SK-N-MC (cell line): ENCODE data around the gene DIAPH1.
A peak's percentile ranks its signal among the peaks of the same experiment; 100 is the strongest.

ENCODE experiments used
- DNase-seq: peaks from one replicate; pipeline ENCODE4 v3.0.0-alpha.2; 2011; ENCODE audit warnings: low read depth, low spot score
- H3K27ac ChIP-seq: fragments of 200-600 bp; sonication (generic); 2 replicates; pipeline ENCODE4 v1.5.1; 2016; ENCODE audit warnings: mixed run types
- H3K36me3 ChIP-seq: fragments of 200-600 bp; sonication (generic); 2 replicates; pipeline ENCODE4 v1.6.1; 2017; ENCODE audit warnings: antibody characterized with exemption, low read length, mixed read lengths; ENCODE audit not compliant: insufficient read depth
- H3K4me3 ChIP-seq: fragments of 200-600 bp; sonication (generic); 2 replicates; pipeline ENCODE4 v1.5.1; 2016
- H3K9ac ChIP-seq: fragments of 200-600 bp; sonication (generic); 2 replicates; pipeline ENCODE4 v1.8.0; 2017; ENCODE audit warnings: mixed run types, mixed read lengths; ENCODE audit not compliant: insufficient read length
- H3K9me3 ChIP-seq: fragments of 200-600 bp; sonication (generic); 2 replicates; pipeline ENCODE4 v1.6.1; 2017; ENCODE audit warnings: low read depth, mild to moderate bottlenecking, antibody characterized with exemption, low read length, moderate library complexity, mixed read lengths
- EZH2 ChIP-seq: fragments of 200-600 bp; sonication (generic); IDR thresholded peaks from one replicate; pipeline ENCODE4 v1.6.1; 2017; ENCODE audit warnings: antibody characterized with exemption
- FOXP2 ChIP-seq: optimal IDR thresholded peaks from 2 replicates; pipeline ENCODE3; 2011; ENCODE audit warnings: mild to moderate bottlenecking, moderate library complexity; ENCODE audit not compliant: insufficient read depth; ENCODE audit errors: extremely low read length, control extremely low read depth
- POLR2AphosphoS5 ChIP-seq: IDR thresholded peaks from 2 replicates; pipeline ENCODE4 v1.6.1; 2012; ENCODE audit warnings: mild to moderate bottlenecking, low read depth, low read length, borderline replicate concordance

DIAPH1 gene

DNA sequence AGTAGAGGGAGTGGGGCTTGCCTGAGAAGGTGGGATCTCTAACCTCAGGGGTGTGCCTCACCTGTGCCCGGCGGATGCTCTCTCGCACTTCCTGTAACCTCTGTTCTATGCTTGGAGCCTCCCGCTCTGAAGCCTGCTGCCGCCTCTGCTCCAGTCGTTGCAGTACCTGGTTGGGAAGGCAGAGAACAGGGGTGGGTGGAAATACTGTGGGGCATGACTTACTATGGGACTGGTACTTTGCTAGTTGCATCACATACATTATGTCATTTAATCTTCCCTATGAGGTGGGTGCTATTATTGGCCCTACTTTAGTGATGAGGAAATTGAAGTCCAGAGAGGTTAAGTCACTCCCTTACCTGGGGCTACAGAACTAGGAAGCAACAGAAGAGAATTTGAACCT lies 27.2 kb upstream of the DIAPH1 start:
- no peaks in the 10 kb centered on the region for H3K9me3 ChIP-seq
- H3K9ac ChIP-seq: no peak overlapping the region
- no peaks in the 10 kb centered on the region for H3K36me3 ChIP-seq
- H3K4me3 ChIP-seq: no peak overlapping the region
- H3K27ac ChIP-seq: no peak overlapping the region
- TF ChIP-seq FOXP2 (no peak), EZH2 (no peak), POLR2AphosphoS5 (no peak)
- no peak for DNase-seq

DNA sequence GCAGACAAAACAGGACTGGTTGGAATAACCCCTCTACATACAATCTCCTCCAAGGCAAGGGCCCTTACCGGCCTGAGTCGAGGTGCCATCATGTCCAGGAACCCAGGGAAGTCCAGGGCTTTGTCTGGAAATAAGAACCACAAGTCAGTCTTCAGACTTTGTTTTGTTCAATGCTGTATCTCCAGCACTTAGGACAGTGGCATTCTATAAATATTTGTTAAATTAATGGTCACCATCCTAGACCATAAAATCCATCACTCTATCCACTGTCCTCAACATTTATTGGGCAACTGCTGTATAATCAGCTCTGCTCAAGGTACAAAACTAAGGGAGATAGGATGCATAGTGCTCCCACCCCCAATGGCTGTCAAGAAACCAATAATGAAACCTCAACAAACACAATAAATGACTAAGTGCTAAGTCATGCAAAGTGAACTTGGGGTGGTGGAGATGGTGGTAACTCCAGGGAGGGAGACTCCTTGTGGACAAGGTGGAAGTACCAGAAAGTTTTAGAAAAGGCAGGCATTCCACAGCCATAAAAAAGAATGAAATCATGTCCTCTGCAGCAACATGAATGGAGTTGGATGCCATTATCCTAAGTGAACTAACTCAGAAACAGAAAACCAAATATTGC lies 23.0 kb upstream of the DIAPH1 start:
- Histone ChIP-seq H3K9ac (no peak overlapping the region), H3K9me3 (no peaks in the 10 kb centered on the region), H3K4me3 (no peak overlapping the region), H3K27ac (no peak overlapping the region), H3K36me3 (no peaks in the 10 kb centered on the region)
- no peak for DNase-seq
- TF ChIP-seq EZH2: no peak
- no peak for TF ChIP-seq POLR2AphosphoS5
- no peak for TF ChIP-seq FOXP2

DNA sequence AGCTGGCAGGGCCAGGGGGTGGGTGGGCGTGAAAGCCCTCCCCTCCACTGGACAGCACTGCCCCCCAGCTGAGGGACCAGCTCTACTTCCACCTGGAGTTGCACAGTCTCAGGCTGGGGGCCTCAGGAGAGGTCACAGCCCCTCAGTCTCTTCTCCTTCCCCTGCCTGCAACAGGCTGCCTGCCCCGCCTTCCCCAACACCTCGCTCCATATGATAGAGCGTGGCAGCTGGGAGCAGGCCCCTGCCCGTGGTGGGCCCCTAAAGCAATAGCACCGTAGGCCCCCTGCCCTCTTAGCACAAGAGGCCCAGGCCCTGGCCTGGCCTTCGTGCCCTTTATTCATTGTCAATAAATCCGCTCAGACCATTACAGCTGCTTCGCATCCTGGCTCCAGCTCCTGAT lies 21.9 kb upstream of the DIAPH1 start:
- Histone ChIP-seq H3K36me3 (no peaks in the 10 kb centered on the region), H3K27ac (no peak overlapping the region), H3K4me3 (no peak overlapping the region), H3K9ac (no peak overlapping the region), H3K9me3 (no peaks in the 10 kb centered on the region)
- DNase-seq: no peak
- no peak for TF ChIP-seq EZH2
- TF ChIP-seq FOXP2: no peak
- TF ChIP-seq POLR2AphosphoS5: no peak

DNA sequence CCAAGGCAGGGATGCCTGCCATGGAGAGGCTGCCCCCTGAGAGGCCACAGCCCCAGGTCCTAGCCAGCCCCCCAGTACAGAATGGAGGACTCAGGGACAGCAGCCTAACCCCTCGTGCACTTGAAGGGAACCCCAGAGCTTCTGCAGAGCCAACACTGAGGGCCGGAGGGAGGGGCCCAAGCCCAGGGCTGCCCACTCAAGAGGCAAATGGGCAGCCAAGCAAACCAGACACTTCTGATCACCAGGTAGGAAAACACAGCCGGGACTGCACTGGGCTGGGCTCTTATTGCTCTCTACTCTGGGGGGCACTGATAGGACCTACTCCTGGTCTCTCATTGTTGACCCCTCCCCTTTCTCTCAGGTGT lies 21.2 kb upstream of the DIAPH1 start:
- DNase-seq: no peak
- H3K27ac ChIP-seq: no peak overlapping the region
- H3K9ac ChIP-seq: no peak overlapping the region
- TF ChIP-seq EZH2 (no peak), FOXP2 (no peak), POLR2AphosphoS5 (no peak)
- H3K4me3 ChIP-seq: no peak overlapping the region
- H3K36me3 ChIP-seq: peaks cover 4% of the 10 kb centered on the region; the same call in 1 of the 2 replicates
- no peaks in the 10 kb centered on the region for H3K9me3 ChIP-seq

DNA sequence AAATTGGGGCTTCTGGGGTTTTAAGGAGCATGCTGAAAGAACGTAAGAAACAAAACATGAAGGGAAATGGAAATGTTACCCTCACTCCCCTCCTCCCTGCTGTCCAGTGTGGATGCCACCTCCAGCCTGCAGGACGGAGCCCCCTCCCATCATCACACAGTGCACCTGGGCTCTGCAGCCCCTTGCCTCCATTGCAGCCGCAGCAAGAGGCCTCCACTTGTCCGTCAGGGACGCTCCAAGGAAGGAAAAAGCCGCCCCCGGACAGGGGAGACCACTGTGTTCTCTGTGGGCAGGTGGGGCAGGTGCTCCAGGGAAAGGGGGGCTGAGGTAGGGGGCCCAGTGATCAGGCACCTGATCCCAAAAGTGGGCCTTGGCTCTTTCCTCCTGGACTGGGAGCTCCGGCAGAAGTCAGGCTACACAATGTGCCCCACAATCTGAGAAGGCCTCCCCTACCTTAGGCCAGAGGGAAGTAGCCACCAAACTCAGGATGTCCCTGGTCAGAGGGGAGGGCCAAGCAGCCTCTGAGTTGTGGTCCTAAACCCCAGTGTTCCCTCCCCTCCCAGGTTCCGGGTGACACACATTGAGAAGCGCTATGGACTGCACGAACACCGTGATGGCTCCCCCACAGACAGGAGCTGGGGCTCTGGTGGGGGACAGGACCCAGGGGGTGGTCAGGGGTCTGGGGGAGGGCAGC lies 20.7 kb upstream of the DIAPH1 start:
- H3K9me3 ChIP-seq: no peaks in the 10 kb centered on the region
- no peak overlapping the region for H3K9ac ChIP-seq
- H3K27ac ChIP-seq: no peak overlapping the region
- DNase-seq: no peak
- H3K4me3 ChIP-seq: no peak overlapping the region
- H3K36me3 ChIP-seq: peaks cover 9% of the 10 kb centered on the region; the same call in 1 of the 2 replicates
- no peak for TF ChIP-seq FOXP2

DNA sequence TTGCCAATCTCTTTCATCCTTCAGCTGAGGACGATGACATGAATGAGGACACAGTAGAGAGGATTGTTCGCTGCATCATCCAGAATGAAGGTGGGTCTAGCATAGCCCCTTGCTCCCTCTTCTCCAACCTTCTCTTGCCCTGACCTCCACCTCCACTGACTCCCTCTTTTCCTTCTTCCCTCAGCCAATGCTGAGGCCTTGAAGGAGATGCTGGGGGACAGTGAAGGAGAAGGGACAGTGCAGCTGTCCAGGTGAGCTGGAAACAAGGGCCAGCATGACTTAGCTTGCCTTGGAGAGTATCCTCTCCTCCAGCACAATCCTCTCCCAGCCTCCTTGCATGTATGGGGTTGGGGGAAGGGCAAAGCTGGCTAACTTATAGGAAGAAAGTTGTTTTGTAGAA lies 20.0 kb upstream of the DIAPH1 start:
- no peak overlapping the region for H3K4me3 ChIP-seq
- H3K9ac ChIP-seq: no peak overlapping the region
- DNase-seq: no peak
- TF ChIP-seq EZH2: no peak
- no peak for TF ChIP-seq FOXP2
- no peak for TF ChIP-seq POLR2AphosphoS5
- no peak overlapping the region for H3K27ac ChIP-seq
- H3K36me3 ChIP-seq: peaks cover 9% of the 10 kb centered on the region; the same call in 1 of the 2 replicates
- H3K9me3 ChIP-seq: no peaks in the 10 kb centered on the region

DNA sequence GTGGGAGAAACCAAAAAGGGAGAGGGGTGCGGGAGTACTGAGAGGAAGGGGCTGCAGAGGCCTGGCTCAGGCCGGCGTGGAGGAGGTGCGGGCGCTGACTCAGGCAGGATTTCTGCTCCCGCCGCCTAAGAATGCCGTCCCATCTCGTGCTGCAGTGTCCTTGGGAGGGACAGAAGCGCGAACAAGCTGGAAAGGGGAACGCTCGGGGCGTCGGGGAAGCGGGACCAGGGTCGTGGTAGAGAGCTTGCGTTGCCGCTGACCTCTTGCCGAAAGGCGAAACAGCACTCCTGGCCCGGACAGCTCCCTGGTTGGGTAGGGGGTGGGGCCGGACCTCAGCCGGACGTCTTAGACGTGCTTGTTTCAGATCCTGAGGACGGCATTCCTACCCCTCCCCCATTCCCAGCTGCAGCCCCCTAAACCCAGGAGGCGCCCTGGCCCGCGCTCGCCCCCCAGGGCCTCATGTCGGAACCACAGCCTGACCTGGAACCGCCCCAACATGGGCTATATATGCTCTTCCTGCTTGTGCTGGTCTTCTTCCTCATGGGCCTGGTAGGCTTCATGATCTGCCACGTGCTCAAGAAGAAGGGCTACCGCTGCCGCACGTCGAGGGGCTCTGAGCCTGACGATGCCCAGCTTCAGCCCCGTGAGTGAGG lies 19.1 kb upstream of the DIAPH1 start:
- Histone ChIP-seq H3K36me3 (peaks cover 9% of the 10 kb centered on the region; the same call in 1 of the 2 replicates), H3K4me3 (peak overlapping the region; percentile 99), H3K9ac (peak overlapping the region; percentile 17), H3K9me3 (no peaks in the 10 kb centered on the region), H3K27ac (no peak overlapping the region)
- no peak for DNase-seq
- no peak for TF ChIP-seq FOXP2
- TF ChIP-seq POLR2AphosphoS5: no peak
- no peak for TF ChIP-seq EZH2

DNA sequence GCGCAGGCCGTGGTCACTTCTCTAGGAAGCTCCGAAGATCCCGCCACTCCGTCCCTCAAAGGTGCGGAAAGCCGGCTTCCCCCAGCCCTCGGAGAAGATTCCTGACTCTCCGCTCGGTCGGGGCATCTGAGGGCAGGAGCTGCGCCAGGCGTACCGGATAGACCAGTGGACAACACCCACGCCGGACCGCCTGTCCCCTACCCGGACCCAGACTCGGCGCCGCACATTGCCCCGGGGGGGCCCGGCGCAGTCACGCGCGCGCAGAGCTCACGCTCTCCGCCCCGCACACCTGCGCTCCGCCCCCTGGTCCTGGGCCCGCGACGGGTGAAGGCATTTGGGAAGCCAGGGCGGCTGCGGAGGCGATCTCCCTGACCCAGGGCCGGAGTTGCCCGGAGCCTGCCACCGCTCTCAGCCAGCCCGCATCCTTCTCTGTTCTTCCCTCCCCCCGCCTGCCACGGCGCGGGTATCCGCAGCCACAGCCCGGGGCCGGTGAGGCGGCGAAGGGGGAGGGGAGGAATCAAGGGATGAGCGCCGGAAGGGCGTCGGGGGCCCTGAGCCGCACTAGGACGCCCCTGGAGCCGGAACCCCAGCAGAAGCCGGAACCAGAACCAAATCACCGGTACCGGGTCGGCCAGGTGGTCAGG lies 18.4 kb upstream of the DIAPH1 start:
- DNase-seq: no peak
- TF ChIP-seq FOXP2: no peak
- no peak for TF ChIP-seq EZH2
- no peak for TF ChIP-seq POLR2AphosphoS5
- H3K4me3 ChIP-seq: peak overlapping the region; percentile 99
- H3K36me3 ChIP-seq: peaks cover 14% of the 10 kb centered on the region
- H3K9ac ChIP-seq: peak overlapping the region; percentile 17
- H3K27ac ChIP-seq: no peak overlapping the region
- H3K9me3 ChIP-seq: no peaks in the 10 kb centered on the region
